DOHH2 (cell line): Measurements from ENCODE around the gene CFI.

ENCODE experiments used
- H3F3A ChIP-seq: fragments of 200-600 bp; sonication (generic), shearing (Covaris generic); 2 replicates; pipeline ENCODE4 v1.6.0; 2016; ENCODE audit warnings: antibody characterized with exemption, mild to moderate bottlenecking; ENCODE audit not compliant: control insufficient read depth, insufficient read depth
- H3K27ac ChIP-seq: fragments of 200-600 bp; sonication (generic); 2 replicates; pipeline ENCODE4 v1.5.1; 2014; ENCODE audit warnings: low read depth, mild to moderate bottlenecking, low read length, moderate library complexity
- H3K27me3 ChIP-seq: fragments of 200-600 bp; sonication (generic); 2 replicates; pipeline ENCODE4 v1.6.1; 2014; ENCODE audit warnings: mild to moderate bottlenecking, low read length, mixed read lengths; ENCODE audit not compliant: control insufficient read depth
- H3K36me3 ChIP-seq: fragments of 200-600 bp; sonication (generic); 2 replicates; pipeline ENCODE4 v1.6.1; 2014; ENCODE audit warnings: mild to moderate bottlenecking, low read length, moderate library complexity, mixed read lengths; ENCODE audit not compliant: control insufficient read depth
- H3K4me1 ChIP-seq: fragments of 200-600 bp; sonication (generic); 2 replicates; pipeline ENCODE4 v1.6.1; 2014; ENCODE audit warnings: mild to moderate bottlenecking, low read length, mixed read lengths; ENCODE audit not compliant: control insufficient read depth
- H3K4me2 ChIP-seq: fragments of 200-600 bp; sonication (generic); 2 replicates; pipeline ENCODE4 v1.6.0; 2014; ENCODE audit warnings: mild to moderate bottlenecking, low read length, moderate library complexity
- H3K4me3 ChIP-seq: fragments of 200-600 bp; sonication (generic); 2 replicates; pipeline ENCODE4 v1.5.1; 2014; ENCODE audit warnings: mild to moderate bottlenecking, low read length, mixed read lengths
- H3K79me2 ChIP-seq: fragments of 200-600 bp; sonication (generic); 2 replicates; pipeline ENCODE4 v1.6.1; 2014; ENCODE audit warnings: mild to moderate bottlenecking, low read length, mixed read lengths; ENCODE audit not compliant: control insufficient read depth
- H3K9me2 ChIP-seq: fragments of 200-600 bp; sonication (generic); replicated peaks from 2 replicates; pipeline ENCODE4 v1.6.1; 2014; ENCODE audit warnings: mild to moderate bottlenecking, low read length, mixed read lengths; ENCODE audit not compliant: control insufficient read depth
- H3K9me3 ChIP-seq: fragments of 200-600 bp; sonication (generic); 2 replicates; pipeline ENCODE4 v1.6.1; 2014; ENCODE audit warnings: antibody characterized with exemption, low read length, mixed read lengths; ENCODE audit not compliant: control insufficient read depth, insufficient read depth
- H4K20me1 ChIP-seq: fragments of 200-600 bp; sonication (generic); 2 replicates; pipeline ENCODE4 v1.6.0; 2014; ENCODE audit warnings: low read depth, mild to moderate bottlenecking, antibody characterized with exemption, low read length, moderate library complexity; ENCODE audit not compliant: control insufficient read depth, insufficient read depth
- EZH2phosphoT487 ChIP-seq: fragments of 200-600 bp; sonication (generic); IDR thresholded peaks from 2 replicates; pipeline ENCODE4 v1.6.1; 2017; ENCODE audit warnings: borderline replicate concordance, mild to moderate bottlenecking, antibody characterized with exemption, low read length, moderate library complexity, mixed read lengths
- TF ChIP-seq, protein P1 (sequence below): fragments of 200-600 bp; sonication (generic); IDR thresholded peaks from one replicate; pipeline ENCODE4 v1.5.1; 2014; ENCODE audit warnings: antibody characterized with exemption, mild to moderate bottlenecking, low read depth, low read length; ENCODE audit not compliant: poor library complexity, severe bottlenecking

CFI gene

GRCh38 chr4:109728385-109728784, 73.4 kb downstream of the CFI start:
- Histone ChIP-seq H3K79me2 (peaks cover 56% of the 10 kb centered on the region), H4K20me1 (no peaks in the 10 kb centered on the region), H3K27ac (no peak overlapping the region), H3K4me1 (peaks cover 37% of the 10 kb centered on the region), H3K36me3 (0 out of 2 replicates have a peak, but pooled peaks cover 2% of the 10 kb centered on the region), H3K9me3 (no peaks in the 10 kb centered on the region), H3K9me2 (no peaks in the 10 kb centered on the region), H3K4me3 (peak overlapping the region; percentile 93), H3K4me2 (peak overlapping the region; percentile 89), H3F3A (peaks cover 9% of the 10 kb centered on the region), H3K27me3 (no peaks in the 10 kb centered on the region)
- TF ChIP-seq, protein P1, sequence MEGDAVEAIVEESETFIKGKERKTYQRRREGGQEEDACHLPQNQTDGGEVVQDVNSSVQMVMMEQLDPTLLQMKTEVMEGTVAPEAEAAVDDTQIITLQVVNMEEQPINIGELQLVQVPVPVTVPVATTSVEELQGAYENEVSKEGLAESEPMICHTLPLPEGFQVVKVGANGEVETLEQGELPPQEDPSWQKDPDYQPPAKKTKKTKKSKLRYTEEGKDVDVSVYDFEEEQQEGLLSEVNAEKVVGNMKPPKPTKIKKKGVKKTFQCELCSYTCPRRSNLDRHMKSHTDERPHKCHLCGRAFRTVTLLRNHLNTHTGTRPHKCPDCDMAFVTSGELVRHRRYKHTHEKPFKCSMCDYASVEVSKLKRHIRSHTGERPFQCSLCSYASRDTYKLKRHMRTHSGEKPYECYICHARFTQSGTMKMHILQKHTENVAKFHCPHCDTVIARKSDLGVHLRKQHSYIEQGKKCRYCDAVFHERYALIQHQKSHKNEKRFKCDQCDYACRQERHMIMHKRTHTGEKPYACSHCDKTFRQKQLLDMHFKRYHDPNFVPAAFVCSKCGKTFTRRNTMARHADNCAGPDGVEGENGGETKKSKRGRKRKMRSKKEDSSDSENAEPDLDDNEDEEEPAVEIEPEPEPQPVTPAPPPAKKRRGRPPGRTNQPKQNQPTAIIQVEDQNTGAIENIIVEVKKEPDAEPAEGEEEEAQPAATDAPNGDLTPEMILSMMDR, result no peak
- TF ChIP-seq EZH2phosphoT487, result no peak

DNA sequence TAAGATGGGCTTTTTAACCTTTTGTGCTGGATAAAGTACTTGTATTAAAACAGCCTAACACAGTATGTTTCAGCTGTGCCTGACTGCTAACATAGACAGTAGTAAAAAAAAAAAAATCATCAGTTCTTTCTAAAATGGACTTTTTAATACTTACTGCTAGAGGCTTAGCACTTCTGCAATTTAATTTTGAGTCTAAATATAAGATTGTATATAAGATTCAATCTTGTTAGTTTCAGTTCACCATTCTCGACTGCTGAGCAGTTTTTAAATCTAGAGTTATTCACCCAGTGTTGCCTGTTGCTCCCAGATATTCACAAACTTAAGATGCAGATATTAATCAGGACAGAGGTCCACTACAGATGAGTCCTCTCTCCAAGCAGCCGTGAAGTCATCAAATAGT, 78.7 kb downstream of the CFI start:
- no peaks in the 10 kb centered on the region for H3K27me3 ChIP-seq
- no peaks in the 10 kb centered on the region for H3K9me2 ChIP-seq
- H3K36me3 ChIP-seq, result peaks cover 6% of the 10 kb centered on the region; the same call in 1 of the 2 replicates
- H3F3A ChIP-seq, result peaks cover 7% of the 10 kb centered on the region
- no peaks in the 10 kb centered on the region for H3K9me3 ChIP-seq
- peak overlapping the region; percentile 38 for H3K4me3 ChIP-seq
- TF ChIP-seq, protein P1, result no peak
- TF ChIP-seq EZH2phosphoT487, result no peak
- H3K79me2 ChIP-seq, result peaks cover 80% of the 10 kb centered on the region
- H3K4me1 ChIP-seq, result peaks cover 29% of the 10 kb centered on the region
- H3K27ac ChIP-seq, result peak overlapping the region; percentile 51
- H4K20me1 ChIP-seq, result no peaks in the 10 kb centered on the region
- peak overlapping the region; percentile 53 for H3K4me2 ChIP-seq

DNA sequence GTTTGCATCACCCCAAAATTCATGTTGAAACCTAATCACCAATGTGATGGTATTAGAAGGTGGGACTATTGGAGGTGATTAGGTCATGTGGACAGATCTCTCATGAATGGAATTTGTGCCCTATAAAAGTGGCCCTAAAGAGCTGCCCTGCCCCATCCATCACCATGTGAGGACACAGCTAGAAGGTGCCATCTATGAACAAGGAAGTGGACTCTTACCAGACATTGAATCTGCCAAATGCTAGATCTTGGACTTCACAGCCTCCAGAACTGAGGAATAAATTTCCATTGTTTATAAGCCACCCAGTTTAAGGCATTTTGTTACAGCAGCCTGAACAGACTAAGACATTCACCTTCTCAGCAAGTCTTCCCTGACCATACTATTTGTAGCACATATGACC, 79.4 kb downstream of the CFI start:
- TF ChIP-seq EZH2phosphoT487, result no peak
- TF ChIP-seq, protein P1, result no peak
- H3K9me3 ChIP-seq, result no peaks in the 10 kb centered on the region
- peaks cover 25% of the 10 kb centered on the region for H3K4me1 ChIP-seq
- no peaks in the 10 kb centered on the region for H4K20me1 ChIP-seq
- no peak overlapping the region for H3K27ac ChIP-seq
- peaks cover 8% of the 10 kb centered on the region; the same call in 1 of the 2 replicates for H3K36me3 ChIP-seq
- H3K79me2 ChIP-seq, result peaks cover 72% of the 10 kb centered on the region
- no peaks in the 10 kb centered on the region for H3K27me3 ChIP-seq
- no peak overlapping the region for H3K4me2 ChIP-seq
- H3F3A ChIP-seq, result peaks cover 7% of the 10 kb centered on the region
- no peak overlapping the region for H3K4me3 ChIP-seq
- H3K9me2 ChIP-seq, result no peaks in the 10 kb centered on the region

DNA sequence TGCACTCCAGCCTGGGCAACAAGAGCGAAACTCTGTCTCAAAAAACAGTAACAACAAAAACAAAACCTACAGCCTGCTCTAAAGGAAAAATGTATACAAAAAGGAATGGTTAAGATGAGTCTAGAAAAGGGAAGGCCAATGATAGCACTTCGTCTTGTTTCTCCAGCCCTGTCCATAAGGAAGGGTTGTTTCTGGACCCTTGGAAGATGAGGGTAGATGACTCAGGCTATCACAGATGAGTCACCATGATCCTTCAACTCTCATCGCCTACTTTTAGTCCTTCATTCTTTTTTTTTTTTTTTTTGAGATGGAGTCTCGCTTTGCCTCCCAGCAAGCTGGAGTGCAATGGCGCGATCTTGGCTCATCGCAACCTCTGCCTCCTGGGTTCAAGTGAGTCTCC, 80.8 kb downstream of the CFI start:
- Histone ChIP-seq H3K27ac (no peak overlapping the region), H3F3A (peaks cover 7% of the 10 kb centered on the region), H3K79me2 (peaks cover 62% of the 10 kb centered on the region)

More for the DNA sequence above, 80.8 kb downstream of the CFI start:
- H3K4me2 ChIP-seq, result no peak overlapping the region
- peaks cover 21% of the 10 kb centered on the region for H3K36me3 ChIP-seq
- H4K20me1 ChIP-seq, result no peaks in the 10 kb centered on the region
- no peaks in the 10 kb centered on the region for H3K27me3 ChIP-seq
- H3K9me3 ChIP-seq, result no peaks in the 10 kb centered on the region
- H3K9me2 ChIP-seq, result no peaks in the 10 kb centered on the region
- TF ChIP-seq EZH2phosphoT487, result no peak
- TF ChIP-seq, protein P1, result no peak
- no peak overlapping the region for H3K4me3 ChIP-seq
- H3K4me1 ChIP-seq, result peaks cover 25% of the 10 kb centered on the region
